COLO668 (cell line): ENCODE results near the gene SPTSSA.
"Not testable (repeated sequence)": the region's sequence is repeated elsewhere in the genome, so short reads cannot be mapped to it uniquely, and the experiment has no call there.

Experiments
- DNase-seq: peaks from one replicate; lab custom pipeline; 2025; ENCODE audit not compliant: unreplicated experiment; lab: John Stamatoyannopoulos, UW

SPTSSA gene

DNA sequence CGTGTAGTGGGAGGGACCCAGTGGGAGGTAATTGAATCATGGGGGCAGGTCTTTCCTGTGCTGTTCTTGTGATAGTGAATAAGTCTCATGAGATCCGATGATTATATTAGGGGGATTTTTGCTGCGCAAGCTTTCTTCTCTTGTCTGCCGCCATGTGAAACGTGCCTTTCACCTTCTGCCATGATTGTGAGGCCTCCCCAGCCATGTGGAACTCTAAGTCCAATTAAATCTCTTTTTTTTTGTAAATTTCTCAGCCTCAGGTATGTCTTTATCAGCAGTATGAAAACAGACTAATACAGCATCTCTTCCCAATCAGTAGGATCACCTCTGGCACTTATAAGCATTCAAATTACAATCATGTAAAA is 34.0 kb downstream of the SPTSSA start:
- not testable (repeated sequence) for DNase-seq

DNA sequence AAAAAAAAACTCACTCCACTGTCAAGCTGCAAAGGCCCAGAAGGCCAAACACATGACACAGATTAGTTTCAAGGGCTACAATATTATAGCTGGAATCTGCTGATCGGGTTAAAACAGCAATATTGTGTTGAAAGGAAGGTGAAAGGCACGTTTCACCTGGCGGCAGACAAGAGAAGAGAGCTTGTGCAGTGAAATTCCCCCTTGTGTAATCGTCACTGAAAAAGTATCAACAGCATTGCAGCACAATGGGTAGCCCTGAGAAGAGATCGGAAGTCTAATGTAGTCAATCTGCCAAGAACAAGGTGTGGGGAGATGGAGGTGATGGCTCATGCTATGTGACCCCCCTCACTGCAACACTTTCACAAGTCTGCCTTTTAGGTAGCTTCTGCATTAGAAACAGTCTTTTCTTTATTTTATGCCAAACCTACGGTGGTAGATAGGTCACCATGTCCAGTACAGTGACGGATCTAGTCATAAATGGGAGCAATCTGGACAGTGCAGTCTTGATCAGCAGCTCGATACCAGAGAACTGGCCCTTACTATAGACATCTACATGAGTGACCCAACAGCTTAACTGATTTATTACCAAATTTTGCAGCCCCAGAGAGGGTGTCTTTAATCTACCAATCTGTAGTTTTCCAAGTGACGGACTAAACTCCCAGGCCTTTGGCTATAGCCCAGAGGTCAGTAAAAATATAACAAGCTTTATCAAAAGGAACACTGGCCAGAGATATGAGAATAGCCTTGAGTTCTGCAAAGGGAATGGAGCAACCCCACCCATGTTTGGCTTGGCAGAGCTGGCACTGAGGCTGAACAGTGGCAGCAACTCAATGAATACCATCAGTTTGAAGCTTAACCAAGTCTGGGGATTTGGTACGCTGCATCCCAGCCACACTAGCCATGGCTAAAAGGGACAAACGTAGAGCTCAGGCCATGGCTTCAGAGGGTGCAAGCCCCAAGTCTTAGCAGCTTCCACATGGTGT is 35.4 kb downstream of the SPTSSA start:
- DNase-seq, result no peak

- DNase-seq, result no peak
These were observed 36.8 kb downstream of the SPTSSA start for GRCh38 chr14:34425095-34425851.

DNA sequence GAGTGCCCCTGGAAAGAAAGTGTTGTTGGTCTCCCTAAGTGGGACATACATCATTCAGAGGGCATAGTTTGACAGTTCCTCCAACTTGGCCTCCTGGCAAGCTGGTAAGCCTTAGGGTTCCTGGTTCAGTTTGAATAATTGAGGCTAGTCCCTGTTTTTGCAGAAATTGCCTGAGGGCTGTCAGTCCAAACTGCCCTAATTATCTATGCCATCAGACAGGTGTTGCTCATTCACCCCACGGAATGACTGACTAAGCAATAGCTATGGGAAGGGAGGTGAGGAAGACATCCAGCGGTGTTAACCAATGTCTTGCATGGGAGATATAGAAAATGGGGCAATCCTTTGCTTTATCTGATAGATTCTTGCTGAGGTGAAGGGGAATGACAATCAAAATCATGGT is 37.6 kb downstream of the SPTSSA start:
- no peak for DNase-seq

- DNase-seq, result no peak
These were observed 38.6 kb downstream of the SPTSSA start for GRCh38 chr14:34423445-34423844.

GRCh38 chr14:34420547-34421150 is 41.4 kb downstream of the SPTSSA start:
- no peak for DNase-seq

DNA sequence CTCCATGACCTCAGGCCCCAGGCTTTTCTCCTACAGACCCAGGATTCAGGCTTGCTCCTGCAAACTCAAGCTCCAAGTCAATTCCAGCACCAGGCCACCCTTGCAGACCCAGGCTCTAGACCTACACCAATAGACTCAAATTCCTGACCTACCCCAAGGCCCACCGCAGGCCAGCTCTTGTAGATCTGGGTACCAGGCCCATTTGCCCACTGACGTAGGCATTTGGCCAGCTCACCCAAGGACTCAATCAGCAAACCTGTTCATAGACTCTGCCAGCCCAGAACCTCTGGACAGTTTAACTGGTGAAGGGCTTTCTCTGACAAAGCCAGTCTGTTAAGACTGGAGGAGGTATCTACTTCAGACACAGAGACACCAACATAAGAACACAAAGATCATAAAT is 52.3 kb downstream of the SPTSSA start:
- no peak for DNase-seq

DNA sequence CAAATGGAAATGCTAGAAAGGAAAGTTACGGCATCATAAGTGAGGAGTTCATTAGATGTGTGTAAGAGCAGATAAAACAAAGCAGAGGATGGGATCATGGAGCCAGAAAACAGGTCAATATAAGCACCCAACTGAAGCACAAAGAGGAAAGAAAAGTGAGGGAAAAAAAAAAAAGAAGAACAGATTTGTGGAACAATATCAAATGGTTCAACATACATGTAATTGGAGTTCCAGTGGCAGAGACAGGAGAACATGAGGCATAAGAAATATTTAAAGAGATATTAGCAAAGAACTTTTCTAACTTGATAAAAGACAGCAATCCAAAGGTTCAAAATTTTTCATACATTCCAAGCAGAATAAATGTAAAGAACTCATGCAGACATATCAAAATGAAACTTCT is 54.1 kb downstream of the SPTSSA start:
- no peak for DNase-seq

DNA sequence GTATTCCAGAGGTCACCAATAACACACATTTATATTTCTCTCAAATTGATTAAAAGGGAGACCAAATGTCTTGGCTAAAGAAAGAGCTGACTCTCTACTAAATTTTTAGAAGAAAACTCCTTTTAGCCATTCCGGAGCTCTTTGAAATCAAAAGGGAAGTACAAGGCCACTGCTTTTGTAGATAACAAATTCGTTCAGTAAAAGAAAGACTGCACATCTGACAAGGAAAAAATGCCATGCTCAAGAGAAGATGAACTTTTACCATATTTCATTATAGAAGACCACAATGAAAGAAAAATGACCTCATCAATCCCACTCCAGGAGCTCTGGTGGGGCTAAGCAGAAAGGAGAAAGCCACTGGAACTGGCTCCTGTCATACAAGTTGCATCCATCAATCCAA is 57.6 kb downstream of the SPTSSA start:
- DNase-seq, result no peak

DNA sequence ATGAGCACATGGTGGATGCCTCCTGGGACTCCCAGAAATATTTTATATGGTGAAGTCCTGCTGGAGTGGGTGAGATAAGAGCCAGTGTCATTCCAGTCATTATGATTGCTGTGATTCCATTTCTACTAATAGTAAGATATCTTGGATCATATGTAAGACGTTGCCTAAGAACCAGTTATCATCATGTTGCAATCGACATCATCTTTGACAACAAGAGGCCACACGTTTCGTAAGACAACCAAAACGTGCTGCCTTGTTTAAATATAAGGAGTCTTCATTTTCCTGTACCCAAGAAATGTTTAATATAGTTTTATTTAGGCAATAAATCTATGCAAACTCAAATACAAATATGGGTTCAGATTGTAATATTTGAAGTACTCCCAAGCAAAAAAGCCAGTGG is 58.4 kb downstream of the SPTSSA start:
- DNase-seq, result no peak

GRCh38 chr14:34398024-34398423 is 64.0 kb downstream of the SPTSSA start:
- no peak for DNase-seq

GRCh38 chr14:34387974-34388516 is 74.0 kb downstream of the SPTSSA start:
- no peak for DNase-seq

GRCh38 chr14:34386865-34387485 is 75.1 kb downstream of the SPTSSA start:
- DNase-seq, result no peak

- DNase-seq, result not testable (repeated sequence)
These were observed 76.2 kb downstream of the SPTSSA start for GRCh38 chr14:34385881-34386280.

DNA sequence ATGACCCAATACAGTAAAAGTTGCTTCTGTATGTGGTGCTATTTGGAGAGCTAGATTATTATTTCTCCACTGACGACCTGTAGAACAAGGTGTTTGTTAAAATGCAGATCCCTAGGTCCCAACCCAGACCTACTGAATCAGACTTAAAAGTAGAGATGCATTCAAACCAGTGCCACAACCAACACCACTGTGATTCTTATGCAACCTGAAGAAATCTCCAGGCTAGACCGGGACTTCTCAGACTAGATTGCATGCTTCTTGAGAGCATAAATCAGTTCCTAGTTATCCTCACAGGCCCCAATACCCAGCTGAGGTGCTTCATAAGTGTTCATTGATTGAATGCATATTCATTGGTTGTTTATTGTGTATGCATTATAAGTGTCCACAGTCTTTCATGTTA is 78.2 kb downstream of the SPTSSA start:
- no peak for DNase-seq
